GM19452 (cell line): ENCODE data around the gene SMARCC1.
"Not testable (repeated sequence)": the region's sequence is repeated elsewhere in the genome, so short reads cannot be mapped to it uniquely, and the experiment has no call there.

Source experiments
- ATAC-seq: cut with Tn5 transposase; IDR thresholded peaks from one replicate; pipeline ENCODE4 v1.9.1; 2021; ENCODE audit not compliant: unreplicated experiment

SMARCC1 gene

DNA sequence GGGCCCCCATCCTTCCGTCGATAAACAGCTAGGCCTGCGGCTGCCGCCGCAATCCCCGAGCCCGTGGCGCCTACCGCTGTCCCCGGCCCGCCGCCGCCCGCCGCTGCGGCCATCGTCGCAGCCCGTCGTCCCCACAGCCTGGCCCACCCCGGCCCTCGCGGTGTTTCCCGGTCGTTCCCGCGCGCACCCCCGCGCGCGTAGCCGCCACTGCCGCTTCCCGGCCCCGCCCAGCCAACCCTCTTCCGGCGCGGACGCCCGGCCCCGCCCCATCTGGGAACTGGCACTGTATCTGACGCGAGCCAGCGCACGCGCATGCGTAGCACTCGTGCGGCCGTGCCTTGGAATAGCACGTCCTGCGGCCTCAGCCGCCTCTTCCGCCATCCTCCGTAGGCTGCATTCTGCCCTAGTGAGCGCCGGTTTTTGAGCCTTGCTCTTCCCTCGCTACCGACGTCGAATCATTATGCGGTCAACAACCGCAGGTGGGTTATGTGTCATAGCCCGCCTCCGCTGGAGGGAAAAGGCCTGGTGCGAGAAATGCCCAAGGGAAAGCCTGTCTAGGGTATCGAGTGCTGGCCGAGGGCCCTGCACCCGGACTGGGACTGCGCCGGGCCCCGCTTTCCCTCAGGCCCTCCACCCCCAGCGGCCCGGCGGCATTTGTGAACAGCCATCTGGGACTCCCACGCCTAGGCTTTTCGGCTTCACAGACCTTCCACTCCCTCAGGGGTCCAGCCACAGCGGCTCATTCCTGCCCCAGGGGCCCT lies at the start of gene SMARCC1:
SMARCC1 (minus strand) TSS at position 209 of the 761 bp plus-strand sequence; CDS start at position 113, 96 bp downstream.
- peak; percentile 77 for ATAC-seq

DNA sequence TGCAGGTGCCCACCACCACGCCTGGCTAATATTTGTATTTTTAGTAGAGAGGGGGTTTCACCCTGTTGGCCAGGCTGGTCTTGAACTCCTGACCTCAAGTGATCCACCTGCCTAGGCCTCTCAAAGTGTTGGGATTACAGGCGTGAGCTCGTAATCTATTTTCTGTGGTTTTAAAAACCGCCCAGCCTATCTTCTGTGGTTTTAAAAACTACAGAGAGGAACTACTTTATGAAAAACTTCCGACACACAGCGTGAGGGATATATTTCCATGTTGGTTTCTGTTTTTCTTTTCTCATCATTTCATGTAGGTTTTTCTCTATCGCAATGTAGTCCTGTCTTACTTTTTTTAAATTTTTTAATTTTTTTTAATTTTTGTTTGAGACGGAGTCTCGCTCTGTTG lies 47.8 kb upstream of the SMARCC1 start:
- not testable (repeated sequence) for ATAC-seq

DNA sequence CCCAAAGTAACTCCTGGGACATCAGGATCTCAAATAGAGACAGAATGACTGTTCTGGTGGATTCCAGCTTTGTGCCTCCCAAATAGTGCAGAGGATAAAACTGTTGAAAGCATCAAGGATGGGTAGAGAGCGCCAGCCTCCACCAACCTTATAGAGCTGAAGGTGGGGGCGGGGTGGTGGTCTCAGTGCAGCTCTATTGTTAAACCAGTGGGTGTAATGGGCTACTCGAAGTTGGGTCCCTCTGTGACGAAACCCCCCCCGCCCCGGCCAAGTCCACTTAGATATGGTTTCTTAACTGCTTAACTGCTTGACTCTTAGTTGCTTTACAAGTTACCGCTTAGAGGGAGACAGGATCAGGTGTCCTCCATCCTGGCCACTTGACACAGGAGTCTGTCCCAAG lies 43.9 kb upstream of the SMARCC1 start:
- no peak for ATAC-seq

DNA sequence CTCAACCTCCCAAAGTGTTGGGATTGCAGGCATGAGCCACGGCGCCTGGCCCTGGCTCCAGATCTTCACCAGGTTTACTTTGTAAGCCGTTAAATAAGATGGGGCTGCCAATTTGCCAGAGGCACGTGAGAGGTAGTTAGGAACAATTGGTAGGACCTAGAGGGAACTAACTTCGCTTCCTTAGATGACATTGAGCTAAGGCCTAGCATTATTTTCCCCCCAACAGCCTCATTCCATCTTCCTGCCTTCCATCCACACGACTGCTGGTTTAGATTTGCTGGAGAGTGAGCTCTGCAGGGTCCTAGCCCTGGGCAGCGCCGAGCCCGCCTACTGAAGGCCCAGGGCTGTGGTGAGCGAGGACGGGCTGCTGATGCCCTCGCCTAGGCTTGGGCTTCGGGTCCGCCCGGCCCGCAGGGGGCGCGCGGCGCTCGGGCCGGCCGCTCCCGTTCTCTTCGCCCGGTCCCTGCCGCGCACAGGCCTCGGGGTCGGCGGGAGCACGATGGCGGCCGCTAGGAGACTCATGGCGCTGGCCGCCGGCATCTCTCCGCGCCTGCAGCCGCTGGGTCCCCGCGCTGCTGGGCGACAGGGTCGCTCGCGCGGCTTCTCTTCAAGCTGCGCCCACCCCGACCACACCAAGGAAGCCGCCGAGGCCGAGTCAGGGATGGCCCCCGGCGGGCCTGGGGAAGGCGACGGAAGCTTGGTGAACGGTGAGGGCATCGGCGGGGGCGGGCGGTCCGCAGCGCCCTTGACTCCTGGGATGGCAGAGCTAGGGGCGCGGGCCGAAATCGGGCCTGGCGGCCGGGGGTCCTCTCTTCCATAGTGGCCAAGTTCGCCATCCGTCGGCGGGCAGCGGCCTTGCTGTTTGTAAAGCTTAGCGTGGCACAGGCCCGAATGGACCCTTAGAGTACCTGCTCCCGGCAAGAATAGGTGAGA lies 43.1 kb upstream of the SMARCC1 start:
- ATAC-seq: peak; percentile 87

DNA sequence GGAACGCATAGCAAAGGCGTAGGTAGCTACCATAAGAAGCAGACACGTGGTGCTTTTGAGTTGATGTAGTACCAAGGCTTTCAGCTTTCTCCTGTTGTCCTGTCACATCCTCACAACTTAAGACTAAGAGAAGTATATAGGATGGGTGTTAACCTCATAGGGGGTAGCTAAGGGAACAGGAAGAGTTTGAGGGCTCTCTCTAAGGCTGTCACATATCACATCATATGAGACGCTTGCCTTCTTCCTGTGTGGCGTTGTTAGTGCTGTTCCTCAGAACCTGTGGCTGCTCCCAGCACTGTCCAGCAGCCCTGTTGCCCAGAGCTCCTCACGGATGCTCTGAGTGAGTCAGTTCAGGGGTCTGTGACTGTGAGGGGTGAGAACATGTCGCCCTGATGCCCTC lies 35.9 kb upstream of the SMARCC1 start:
- ATAC-seq: no peak

DNA sequence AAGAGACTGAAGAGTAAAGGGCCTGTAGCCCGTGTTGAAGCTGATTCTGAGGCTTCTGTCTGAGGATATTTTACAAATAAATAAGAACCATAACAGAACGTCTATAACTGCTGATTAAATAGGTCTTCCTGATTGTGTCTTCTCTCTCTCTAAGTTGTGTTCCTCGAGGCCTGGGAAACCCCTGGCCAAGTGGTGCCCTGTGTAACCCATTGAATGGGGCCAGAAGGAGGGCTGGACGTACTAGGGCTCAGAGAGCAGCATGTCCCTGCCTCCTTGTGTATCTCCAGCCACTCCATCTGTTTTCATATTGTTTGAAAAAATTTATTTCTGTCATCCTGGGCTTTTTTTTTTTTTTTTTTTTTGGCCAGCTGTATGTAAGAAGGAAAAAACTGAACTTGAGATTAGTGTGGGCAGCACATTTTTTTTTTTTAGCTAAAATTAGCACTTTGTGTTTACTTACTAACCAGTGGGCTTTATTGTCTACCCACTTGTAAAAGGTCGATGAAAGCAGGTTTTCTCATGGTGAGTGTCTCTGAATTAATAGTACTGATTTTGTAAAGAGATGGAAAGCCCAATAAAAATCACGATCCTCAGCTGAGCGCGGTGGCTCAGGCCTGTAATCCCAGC lies 32.0 kb upstream of the SMARCC1 start:
- no peak for ATAC-seq

DNA sequence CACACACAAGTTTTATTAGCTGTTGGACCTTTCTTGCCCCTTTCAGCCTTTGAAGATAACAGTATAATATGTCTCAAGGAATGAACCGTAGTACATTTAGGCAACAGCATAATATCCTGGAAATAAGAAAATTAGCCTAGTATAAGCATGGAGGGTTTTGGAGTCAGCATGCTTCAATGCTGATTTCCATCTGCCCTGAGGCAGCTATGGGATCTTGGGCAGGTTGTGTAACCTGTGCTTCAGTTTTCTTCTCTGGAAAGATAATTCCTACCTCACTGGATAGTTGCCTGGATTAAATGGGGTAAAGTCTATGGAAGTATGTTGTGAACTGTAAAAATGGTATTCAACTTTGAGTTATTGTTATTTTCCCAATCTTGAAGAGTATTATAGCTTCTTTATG lies 22.9 kb upstream of the SMARCC1 start:
- no peak for ATAC-seq

DNA sequence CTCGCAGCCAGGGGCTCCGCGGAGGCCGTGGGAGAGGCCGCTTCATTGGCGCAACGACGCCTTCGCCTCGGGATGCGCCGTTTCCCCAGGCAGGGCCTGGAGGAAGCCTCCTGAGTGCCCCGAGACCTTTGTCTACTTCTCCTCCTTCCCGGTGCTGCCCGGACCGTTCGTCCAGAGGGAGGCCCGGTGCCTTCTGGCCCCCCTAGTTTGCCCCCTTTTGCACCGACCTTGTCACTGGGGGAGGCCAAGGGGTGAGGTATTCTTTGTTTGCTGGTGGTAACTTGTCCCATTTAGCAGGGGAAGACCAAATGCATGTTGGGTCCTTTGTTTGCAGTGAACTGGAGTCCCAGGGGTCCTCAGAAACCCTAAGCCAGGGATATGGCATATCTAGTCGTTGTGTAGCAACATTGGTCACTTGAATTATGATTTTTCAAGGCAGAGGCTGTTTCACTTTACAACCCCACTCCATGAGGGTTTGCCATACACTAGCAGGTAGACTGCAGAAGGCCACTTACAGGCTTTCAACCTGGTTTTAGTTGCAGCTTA lies 21.9 kb upstream of the SMARCC1 start:
- ATAC-seq: no peak

DNA sequence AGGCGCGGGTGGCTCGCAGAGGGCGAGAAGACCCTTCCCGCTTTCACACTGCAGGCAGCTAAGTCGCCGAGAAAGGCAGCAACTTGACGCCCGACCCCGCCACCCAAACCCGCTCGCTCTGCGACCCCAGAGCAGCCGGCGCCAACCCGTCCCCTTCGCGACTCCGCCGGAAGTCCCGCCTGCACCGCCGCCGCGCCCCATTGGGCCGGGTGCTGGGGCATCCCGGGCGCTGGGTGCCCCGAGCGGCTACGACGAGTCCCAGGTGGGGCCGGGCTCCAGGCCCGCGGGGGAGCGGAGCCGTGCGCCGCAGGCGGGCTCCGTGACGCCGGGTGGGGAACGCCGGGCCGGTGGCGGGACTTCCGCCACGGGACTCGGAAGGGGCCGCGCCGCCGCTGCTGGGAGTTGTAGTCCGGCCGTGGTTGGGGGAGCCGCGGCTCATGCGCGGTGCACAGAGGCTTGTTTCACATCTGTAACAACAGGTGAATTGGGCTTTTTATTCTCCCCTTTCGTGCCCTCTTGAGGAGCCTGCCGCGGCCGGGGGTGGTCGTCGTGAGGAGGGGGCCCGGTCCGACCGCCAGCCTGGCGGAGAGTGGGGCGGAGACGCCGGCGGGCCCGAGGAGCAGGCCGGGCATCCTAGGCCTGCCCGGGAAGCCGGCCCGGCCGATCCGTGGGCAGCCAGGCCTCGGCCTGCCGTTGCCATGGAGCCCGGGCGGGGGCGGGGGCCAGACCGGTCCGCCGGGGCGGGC lies 21.2 kb upstream of the SMARCC1 start, which contains the start of gene DHX30:
DHX30 (plus strand) TSS at position 405 of the 746 bp plus-strand sequence. CDS start 7,546 bp downstream, outside the sequence.
- ATAC-seq: peak; percentile 85

DNA sequence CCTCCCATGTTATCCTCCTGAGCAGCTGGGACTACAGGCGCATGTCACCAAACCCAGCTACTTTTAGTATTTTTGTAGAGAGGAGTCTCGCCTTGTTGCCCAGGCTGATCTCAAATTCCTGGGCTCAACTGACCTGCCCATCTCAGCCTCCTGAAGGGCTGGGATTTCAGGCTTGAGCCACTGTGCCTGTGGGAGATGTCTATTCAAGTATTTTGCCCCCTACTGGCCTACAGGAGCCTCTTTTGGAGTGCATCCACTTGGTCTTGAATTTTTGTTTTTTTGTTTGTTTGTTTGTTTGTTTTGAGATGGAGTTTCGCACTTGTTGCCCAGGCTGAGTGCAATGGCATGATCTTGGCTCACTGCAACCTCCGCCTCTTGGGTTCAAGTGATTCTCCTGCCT lies 18.0 kb upstream of the SMARCC1 start:
- no peak for ATAC-seq

DNA sequence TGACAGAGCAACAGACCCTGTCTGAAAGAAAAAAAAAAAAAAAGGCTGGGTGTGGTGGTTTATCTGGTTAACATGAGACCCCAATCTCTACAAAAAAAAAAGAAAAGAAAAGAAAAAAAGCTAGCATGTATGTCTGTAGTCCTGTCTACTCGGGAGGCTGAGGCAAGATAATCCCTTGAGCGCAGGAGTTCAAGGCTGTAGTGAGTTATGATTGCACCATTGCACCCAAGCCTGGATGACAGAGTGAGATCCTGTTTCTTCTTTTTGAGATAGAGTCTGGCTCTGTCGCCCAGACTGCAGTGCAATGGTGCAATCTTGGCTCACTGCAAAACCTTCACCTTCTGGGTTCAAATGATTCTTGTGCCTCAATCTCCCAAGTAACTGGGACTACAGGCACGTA lies 12.9 kb upstream of the SMARCC1 start:
- no peak for ATAC-seq

DNA sequence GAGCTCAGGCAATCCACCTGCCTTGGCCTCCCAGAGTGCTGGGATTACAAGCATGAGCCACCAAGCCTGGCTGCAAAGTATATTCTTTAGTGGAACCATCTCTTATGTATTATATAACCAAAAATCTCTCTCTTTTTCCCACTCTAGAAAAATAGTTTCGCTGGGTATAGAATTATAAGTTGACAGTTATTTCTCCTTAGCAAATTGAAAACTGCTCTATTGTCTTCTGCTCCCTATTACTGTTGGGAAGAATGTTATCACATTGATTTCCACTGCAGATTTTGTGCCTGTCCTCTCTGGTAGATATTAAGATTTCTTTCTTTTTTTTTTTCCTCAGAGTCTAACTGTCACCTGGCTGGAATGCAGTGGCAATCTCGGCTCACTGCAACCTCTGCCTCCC lies 11.0 kb upstream of the SMARCC1 start:
- no peak for ATAC-seq

DNA sequence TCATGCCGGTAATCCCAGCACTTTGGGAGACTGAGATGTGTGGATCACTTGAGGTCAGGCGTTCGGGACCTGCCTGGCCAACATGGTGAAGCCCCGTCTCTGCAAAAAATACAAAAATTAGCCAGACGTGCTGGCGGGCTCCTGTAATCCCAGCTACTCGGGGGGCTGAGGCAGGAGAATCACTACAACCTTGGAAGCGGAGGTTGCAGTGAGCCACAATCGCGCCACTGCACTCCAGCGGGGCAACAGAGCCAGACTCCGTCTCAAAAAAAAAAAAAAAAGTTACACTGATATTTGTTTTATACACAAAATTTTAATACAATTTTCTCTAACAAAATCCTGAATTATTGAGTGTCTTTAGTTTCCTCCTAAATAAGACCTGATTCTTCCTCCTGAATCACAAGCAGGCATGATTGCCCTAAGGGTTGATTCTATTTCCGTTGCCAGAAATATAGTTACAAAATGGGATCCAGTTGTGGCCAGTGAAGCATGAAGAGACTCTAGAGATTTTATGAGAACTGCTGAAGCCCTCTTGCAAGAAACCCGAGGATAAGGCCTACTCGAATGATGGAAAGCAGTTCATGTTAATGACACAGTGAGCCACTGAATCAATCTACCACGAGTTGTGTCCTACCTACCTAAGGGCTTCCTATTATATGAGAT lies 9.6 kb upstream of the SMARCC1 start:
- ATAC-seq: no peak

DNA sequence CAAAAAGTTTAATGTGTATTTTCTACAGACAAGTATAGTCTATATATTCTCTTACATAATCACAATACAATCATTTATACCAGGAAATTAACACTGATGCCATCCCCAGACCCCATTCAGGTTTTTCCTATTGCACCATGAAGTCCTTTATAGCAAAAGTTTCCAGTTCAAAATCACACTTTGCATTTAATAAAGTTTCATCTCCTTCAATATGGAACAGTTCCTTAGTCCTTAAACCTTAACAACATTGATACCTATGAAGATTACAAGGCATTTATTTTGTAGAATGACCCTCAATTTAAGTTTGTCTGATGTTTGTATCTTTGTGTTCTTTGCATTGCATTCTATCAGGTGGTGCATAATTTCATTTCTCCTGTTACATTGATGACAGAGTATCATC lies 2.0 kb upstream of the SMARCC1 start:
- ATAC-seq: no peak

DNA sequence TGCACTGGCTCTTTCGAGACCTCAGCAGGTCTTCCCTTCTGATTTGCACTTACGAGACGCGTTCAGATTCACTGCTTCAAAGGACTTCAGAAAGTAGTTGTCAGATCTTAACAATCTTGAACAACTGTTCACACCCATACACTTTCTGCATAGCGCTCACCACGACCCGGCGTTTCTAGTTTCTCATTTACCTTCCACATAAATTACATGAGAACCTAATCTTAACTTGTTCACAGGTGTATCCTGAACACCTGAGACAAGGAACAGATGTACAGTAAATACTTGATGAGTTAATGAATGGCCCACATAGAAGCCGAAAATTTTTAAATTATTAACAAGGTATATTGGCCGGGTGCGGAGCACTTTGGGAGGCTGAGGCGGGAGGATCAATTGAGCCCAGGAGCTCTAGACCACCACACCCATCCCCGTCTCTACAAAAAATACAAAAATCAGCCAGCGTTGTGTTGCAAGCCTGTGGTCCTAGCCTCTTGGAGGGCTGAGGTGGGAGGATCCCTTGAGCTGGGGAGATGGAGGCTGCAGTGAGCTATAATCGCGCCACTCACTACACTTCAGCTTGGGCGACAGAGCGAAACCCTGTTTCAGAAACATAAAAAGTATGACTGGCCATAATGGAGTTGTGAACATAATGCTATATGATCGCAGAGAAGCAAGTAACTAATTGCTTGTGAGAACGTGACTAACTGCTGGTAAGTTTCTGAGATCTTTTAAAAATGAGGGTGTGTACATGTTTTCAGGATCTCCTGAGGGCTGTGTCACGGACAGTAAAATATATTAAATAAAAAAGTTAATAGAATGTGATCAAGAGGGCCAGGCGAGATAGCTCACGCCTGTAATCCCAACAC lies 984 bp upstream of the SMARCC1 start:
- ATAC-seq: no peak

DNA sequence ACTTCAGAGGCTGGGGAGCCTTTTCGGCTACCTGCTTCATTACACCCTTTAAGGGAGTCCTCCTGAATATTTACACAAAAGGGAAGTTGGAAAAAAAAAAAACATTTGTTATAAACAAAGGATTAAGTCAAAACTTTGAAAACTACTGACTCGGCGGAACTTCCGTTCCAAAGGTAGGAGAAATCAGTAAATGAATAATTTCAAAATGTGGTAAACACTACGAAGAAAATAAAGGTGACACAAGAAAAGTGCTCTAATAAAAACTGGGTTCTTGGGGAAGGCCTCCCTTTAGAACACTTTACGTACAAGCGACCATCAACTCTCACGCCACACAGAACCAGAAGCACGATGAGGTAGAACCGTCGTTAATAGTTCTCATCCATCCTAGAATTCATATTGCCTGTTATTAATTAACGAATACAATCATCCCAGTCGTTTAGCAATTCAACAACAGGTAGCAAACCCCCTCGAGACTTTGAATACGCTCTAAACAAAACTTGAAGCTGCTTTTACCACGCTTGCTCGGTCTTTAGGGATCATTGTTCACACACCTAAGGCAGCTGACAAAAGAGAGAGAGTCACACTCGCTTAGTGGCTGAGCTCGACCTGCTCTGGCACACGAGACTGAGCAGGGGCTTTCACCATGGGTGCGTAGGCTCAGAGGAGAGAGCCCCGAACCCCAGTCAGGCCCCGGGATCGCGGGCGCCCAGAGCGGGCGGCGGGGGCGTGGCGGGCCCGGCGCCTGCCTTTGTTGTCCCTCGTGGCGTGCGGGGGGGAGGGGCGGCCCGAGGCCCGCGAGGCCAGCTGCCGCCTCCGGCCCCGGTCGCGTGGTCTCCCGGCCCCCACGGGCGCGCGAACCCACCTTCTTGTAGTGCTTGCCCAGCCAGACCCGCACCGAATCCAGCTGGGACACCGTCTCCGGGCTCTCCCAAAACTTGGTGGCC lies 680 bp downstream of the SMARCC1 start:
- ATAC-seq: peak; percentile 27

DNA sequence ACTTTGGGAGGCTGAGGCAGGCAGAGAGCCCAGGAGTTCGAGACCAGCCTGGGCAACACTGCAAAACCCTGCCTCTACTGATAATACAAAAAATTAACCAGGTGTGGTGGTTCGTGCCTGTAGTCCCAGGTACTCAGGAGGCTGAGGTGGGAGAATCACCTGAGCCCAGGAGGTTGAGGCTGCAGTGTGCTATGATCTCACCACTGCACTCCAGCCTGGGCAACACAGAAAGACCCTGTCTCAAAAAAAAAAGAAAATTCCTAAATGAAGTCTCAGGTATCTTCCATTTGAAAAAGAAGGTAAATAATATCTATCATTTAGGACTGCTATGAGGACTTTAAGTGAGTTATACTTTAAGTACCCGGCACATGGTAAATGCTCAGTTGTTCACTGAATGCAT lies 2.9 kb downstream of the SMARCC1 start:
- ATAC-seq: no peak

DNA sequence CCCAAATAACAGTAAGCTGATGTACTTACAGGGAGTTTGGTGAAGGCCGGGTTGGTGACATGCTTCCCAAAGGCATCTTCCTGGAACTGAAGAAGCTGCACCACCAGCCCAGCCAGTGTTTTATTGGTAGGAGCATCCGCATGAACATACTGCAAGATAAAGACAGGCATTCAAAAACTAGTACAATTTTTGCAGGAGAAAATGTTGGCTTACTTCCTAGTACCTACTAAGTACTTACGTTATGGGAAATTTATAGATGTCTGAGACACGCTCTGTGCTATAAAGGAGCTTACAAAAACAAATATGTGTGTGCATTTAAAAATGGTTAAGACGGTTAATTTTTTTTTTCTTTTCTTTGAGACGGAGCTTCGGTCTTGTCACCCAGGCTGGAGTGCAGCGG lies 8.9 kb downstream of the SMARCC1 start:
- no peak for ATAC-seq
